ENCODE measurements around the gene PLEKHM2.

DNA sequence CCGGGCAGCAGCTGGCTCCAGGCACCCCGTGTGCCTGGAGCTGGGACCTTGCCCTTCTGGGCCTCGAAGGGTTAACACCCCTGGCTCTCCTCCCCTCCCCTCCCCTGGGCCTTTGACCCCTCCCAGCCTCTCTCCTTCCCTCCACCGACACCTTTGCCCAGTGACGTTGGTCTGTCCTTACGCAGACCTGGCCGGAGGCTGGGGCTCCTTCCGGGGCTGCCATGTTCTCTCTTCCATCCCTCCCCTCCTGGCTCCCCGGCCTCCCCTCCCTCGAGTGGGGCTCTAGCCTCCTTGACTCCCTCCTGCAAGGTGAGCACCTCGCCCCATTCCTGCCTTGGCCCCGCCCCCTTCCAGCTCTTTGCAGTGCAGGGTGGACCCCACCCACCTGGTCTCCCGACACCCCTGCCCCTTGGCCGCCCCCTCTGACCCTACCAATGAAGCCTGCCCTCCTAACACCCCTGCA is 58.2 kb downstream of the PLEKHM2 start, which contains the start of gene TMEM82:
- TF ChIP-seq, protein P1, sequence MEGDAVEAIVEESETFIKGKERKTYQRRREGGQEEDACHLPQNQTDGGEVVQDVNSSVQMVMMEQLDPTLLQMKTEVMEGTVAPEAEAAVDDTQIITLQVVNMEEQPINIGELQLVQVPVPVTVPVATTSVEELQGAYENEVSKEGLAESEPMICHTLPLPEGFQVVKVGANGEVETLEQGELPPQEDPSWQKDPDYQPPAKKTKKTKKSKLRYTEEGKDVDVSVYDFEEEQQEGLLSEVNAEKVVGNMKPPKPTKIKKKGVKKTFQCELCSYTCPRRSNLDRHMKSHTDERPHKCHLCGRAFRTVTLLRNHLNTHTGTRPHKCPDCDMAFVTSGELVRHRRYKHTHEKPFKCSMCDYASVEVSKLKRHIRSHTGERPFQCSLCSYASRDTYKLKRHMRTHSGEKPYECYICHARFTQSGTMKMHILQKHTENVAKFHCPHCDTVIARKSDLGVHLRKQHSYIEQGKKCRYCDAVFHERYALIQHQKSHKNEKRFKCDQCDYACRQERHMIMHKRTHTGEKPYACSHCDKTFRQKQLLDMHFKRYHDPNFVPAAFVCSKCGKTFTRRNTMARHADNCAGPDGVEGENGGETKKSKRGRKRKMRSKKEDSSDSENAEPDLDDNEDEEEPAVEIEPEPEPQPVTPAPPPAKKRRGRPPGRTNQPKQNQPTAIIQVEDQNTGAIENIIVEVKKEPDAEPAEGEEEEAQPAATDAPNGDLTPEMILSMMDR (IDR thresholded peaks at IDR 0.05; ENCODE audit: low read depth, low read length, poor library complexity, severe bottlenecking), result no peak
- TF ChIP-seq EZH2phosphoT487 (IDR thresholded peaks at IDR 0.05; ENCODE audit: borderline replicate concordance, low read length), result no peak

Measured in DOHH2 (cell line).